GM12875 (cell line): ENCODE data around the gene MRM2.
A peak's percentile ranks its signal among the peaks of the same experiment; 100 is the strongest.

Experiments used
- H3K4me3 ChIP-seq: one replicate; pipeline ENCODE4 v1.5.1; 2011; ENCODE audit warnings: low read depth, low read length, control low read depth
- TF ChIP-seq, protein P1 (sequence below): IDR thresholded peaks from 2 replicates; pipeline ENCODE4 v1.5.1; 2011; ENCODE audit warnings: low read depth, mild to moderate bottlenecking, control low read depth, inconsistent platforms, low read length, moderate library complexity, borderline replicate concordance; ENCODE audit not compliant: insufficient read depth

MRM2 gene

DNA sequence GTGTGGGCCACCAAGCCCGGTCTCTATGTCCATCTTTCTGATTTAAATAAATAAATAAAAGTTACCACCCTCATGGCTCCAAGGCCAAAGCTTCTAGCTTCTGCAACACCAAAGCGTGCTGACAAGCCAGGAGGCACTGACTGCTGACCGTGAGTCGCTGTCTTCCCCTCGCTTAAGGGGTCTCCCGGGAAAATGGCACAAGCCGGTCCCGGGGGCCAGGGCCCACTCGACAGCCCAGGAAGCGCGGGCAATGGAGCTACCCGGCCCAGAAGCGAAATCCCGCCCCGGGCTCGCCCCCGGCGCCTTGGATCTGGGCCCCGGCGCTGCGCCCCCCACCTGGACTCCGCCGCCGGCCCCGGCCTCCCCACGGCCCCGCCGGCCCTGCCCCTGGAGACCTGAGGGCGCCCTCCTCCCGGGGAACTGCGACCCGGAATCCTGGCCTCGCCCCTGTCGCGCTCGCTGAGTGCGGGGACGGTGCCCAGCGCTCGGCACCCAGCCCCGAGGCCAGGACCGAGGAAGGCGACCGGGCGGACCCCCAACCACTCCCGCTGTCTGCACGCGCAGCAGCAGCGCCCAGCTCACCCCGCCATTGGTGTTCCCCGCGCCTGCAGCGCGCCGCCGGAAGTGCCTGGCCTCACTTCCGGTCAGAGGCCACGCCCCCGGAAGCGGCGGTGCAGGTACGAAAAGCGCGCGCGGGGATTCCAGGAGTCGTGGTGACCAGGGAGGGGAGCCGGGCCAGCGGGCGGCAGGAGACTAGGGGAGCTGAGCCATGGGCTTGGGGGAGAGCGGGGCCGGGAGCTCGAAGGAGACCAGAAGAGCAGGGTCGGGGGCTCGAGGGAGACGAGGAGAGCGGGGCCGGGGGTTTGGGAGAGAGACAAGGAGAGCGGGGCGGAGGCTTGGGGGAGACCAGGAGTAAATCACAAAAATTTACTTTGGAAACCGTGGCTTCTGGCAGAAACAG lies at the start of gene MRM2, which contains the start of gene NUDT1:
MRM2 (minus strand) TSS at position 626 of the 961 bp plus-strand sequence; CDS start at position 590, 36 bp downstream.
NUDT1 (plus strand) TSS at position 647 of the 961 bp plus-strand sequence. CDS start 2,349 bp downstream, outside the sequence.
- peak within 1 kb of the TSS; percentile 91 for H3K4me3 ChIP-seq
- TF ChIP-seq, protein P1, sequence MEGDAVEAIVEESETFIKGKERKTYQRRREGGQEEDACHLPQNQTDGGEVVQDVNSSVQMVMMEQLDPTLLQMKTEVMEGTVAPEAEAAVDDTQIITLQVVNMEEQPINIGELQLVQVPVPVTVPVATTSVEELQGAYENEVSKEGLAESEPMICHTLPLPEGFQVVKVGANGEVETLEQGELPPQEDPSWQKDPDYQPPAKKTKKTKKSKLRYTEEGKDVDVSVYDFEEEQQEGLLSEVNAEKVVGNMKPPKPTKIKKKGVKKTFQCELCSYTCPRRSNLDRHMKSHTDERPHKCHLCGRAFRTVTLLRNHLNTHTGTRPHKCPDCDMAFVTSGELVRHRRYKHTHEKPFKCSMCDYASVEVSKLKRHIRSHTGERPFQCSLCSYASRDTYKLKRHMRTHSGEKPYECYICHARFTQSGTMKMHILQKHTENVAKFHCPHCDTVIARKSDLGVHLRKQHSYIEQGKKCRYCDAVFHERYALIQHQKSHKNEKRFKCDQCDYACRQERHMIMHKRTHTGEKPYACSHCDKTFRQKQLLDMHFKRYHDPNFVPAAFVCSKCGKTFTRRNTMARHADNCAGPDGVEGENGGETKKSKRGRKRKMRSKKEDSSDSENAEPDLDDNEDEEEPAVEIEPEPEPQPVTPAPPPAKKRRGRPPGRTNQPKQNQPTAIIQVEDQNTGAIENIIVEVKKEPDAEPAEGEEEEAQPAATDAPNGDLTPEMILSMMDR: no peak

DNA sequence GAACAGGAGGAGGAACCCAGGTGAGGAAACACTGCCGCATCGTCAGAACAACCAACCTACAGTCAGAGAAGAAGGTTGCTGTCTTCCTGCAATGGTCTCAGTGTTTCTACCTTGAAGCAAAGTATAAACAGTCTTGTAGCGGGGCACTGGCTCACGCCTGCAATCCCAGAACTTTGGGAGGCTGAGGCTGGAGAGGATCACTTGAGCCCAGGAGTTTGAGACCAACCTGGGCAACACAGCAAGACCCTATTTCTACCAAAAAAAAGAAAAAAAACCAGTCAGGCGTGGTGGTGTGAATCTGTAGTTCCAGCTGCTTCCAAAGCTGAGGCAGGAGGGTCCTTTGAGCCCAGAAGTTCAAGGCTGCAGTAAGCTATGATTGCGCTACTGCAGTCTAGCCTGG lies 48.9 kb upstream of the MRM2 start:
- H3K4me3 ChIP-seq: no peak overlapping the region
- TF ChIP-seq, protein P1: no peak

DNA sequence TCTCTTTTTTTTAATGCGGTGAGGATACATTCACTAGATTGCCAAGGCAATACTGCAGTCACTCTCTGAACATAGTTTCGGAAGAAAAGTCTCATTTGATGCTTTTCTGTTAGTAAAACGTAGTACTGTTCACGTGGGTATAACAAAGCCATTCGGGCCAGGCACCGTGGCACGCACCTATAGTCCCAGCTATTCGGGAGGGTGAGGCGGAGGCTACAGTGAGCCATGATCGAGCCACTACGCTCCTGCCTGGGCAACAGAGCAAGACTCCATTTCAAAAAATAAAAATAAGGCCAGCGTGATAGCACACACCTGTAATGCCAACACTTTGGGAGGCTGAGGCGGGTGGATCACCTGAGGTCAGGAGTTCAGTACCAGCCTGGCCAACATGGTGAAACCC lies 47.6 kb upstream of the MRM2 start:
- no peak overlapping the region for H3K4me3 ChIP-seq
- TF ChIP-seq, protein P1: no peak

DNA sequence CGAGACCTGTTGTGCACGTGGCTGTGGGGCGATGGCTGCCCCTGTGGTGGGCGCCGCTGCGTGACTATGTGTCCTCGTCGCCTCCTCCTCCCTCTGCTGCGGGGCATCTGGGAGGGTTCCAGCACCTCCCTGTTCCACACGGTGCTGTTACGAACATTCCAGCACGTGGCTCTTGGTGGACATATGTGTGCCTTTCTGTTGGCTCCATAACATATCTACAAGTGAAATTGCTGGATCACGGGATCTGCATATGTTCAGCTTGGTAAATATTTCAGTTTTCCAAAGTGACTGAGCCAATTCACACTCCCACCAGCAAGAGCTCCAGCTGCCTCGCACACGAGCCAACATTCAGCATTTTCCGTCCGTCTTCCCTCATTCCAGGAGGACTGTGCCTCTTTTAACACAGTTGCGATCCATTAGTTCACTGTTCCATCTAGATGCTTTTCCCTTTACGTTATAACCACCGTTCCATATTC lies 47.1 kb upstream of the MRM2 start:
- H3K4me3 ChIP-seq: no peak overlapping the region
- TF ChIP-seq, protein P1: no peak

DNA sequence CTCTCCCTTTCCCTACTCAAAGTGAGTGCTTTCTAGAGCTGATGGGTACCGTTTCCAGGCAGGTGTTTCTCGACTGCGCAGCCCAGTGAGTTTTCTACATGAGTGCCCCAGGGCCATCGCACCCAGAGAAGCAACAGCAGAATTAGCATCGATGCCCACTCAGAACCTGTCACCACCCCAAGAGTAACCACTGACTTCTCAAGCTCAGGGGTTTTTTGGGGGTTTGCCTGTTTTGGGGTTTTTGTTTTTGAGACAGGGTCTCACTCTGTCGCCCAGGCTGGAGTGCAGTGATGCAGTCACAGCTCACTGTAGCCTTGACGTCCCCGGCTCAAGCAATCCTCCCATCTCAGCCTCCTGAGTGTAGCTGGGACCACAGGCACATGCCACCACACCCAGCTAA lies 46.5 kb upstream of the MRM2 start:
- TF ChIP-seq, protein P1: no peak
- H3K4me3 ChIP-seq: no peak overlapping the region

DNA sequence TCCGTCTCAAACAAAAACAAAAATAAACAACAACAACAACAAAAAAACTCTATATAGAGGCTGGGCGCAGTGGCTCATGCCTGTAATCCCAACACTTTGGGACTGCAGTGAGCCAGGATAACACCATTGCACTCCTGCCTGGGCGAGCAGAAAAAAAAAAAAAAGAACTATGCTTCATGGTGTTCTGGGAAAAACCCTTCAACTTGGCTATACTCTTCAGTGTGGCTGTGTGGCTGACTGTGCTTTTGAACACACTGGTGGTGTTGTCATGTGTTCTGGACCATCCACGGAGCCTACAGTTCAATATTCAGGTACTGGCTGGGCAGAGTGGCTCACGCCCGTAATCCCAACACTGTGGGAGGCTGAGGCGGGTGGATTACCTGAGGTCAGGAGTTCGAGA lies 45.7 kb upstream of the MRM2 start:
- no peak overlapping the region for H3K4me3 ChIP-seq
- TF ChIP-seq, protein P1: no peak
